Caco-2 (cell line): Measurements from ENCODE around the gene ASTN2. TPM values are rescaled to one million over a fixed set of nuclear protein-coding genes. Genes with fewer than 3 reads are reported as not detected.
"Not testable (repeated sequence)": the region's sequence is repeated elsewhere in the genome, so short reads cannot be mapped to it uniquely, and the experiment has no call there.

Source experiments
- BruUV-seq: library from RNA; stranded (reverse); fragments of 400-500 nt; replicated peaks from 2 replicates; lab custom pipeline; 2021; lab: Mats Ljungman, UMichigan
- CTCF ChIA-PET: fragments of 300-600 bp; sonication (Branson Sonifier 250); formaldehyde crosslinking; loops from one replicate; lab custom pipeline; 2022; ENCODE audit warnings: antibody characterized with exemption; lab: Charles Lee
- POLR2A ChIA-PET: fragments of 300-600 bp; sonication (Branson Sonifier 250); formaldehyde crosslinking; loops from one replicate; lab custom pipeline; 2022; ENCODE audit warnings: antibody characterized with exemption; lab: Charles Lee
- DNase-seq, 2 experiments: peaks; one replicate each; pipeline versions ENCODE4 v3.0.0 to v3.0.0-alpha.2; 2020 to 2022
- H3K27me3 ChIP-seq: replicated peaks from 2 replicates; pipeline ENCODE4 v1.6.0; 2011; ENCODE audit warnings: low read length; ENCODE audit not compliant: control insufficient read depth, insufficient read depth
- H3K36me3 ChIP-seq: 2 replicates; pipeline ENCODE4 v1.5.1; 2011; ENCODE audit warnings: low read length; ENCODE audit not compliant: control insufficient read depth, insufficient read depth
- H3K4me1 ChIP-seq: fragments of 250-450 bp; sonication (Bioruptor Pico); 2 replicates; pipeline ENCODE4 v1.5.1; 2020; ENCODE audit warnings: mild to moderate bottlenecking
- H3K4me3 ChIP-seq: 2 replicates; pipeline ENCODE4 v1.5.1; 2011; ENCODE audit warnings: low read depth, mild to moderate bottlenecking, control low read depth, low read length
- H3K9me3 ChIP-seq: fragments of 250-450 bp; sonication (Bioruptor Pico); 2 replicates; pipeline ENCODE4 v1.5.1; 2020; ENCODE audit warnings: mild to moderate bottlenecking, moderate library complexity
- H3K27ac Mint-ChIP-seq: one replicate; pipeline ENCODE4 v1.8.0; 2022; ENCODE audit warnings: mixed read lengths; ENCODE audit not compliant: unreplicated experiment
- H3K27me3 Mint-ChIP-seq: one replicate; pipeline ENCODE4 v1.8.0; 2022; ENCODE audit warnings: mixed read lengths; ENCODE audit not compliant: insufficient read depth, unreplicated experiment
- H3K36me3 Mint-ChIP-seq: one replicate; pipeline ENCODE4 v1.8.0; 2022; ENCODE audit warnings: mild to moderate bottlenecking, mixed read lengths; ENCODE audit not compliant: insufficient read depth, unreplicated experiment
- H3K4me1 Mint-ChIP-seq: one replicate; pipeline ENCODE4 v1.8.0; 2022; ENCODE audit warnings: low read depth, mixed read lengths; ENCODE audit not compliant: unreplicated experiment
- H3K4me3 Mint-ChIP-seq: one replicate; pipeline ENCODE4 v1.8.0; 2022; ENCODE audit warnings: mild to moderate bottlenecking, moderate library complexity, mixed read lengths; ENCODE audit not compliant: unreplicated experiment
- H3K9me3 Mint-ChIP-seq: one replicate; pipeline ENCODE4 v1.8.0; 2022; ENCODE audit warnings: mixed read lengths; ENCODE audit not compliant: unreplicated experiment
- CTCF ChIP-seq, 2 experiments: fragments of 200-600 bp in 1 of 2; IDR thresholded peaks; 1 replicate in 1 of 2; 2 replicates in 1 of 2; pipeline versions ENCODE4 v1.5.1 to v1.8.0; 2011 to 2022; ENCODE audit warnings: antibody characterized with exemption in 1 of 2, control low read depth in 1 of 2, inconsistent platforms in 1 of 2, low read depth in 1 of 2, low read length in 1 of 2, mild to moderate bottlenecking in 1 of 2, moderate library complexity in 1 of 2; ENCODE audit not compliant: insufficient read depth in 1 of 2, severe bottlenecking in 1 of 2, unreplicated experiment in 1 of 2
- intact Hi-C: fragments of 100-400 bp; cut with micrococcal nuclease; formaldehyde crosslinking; loops from one replicate; pipeline ENCODE4 v1.10.0; 2022; ENCODE audit not compliant: unreplicated experiment
- total RNA-seq: library from RNA; stranded (reverse); gene quantifications from 2 replicates; pipeline ENCODE4 v1.2.3, GENCODE V29; 2022

The ASTN2 gene
- total RNA-seq, 1 experiment from 2014 or later = 12.7 TPM

GRCh38 chr9:116900543-116900942, 514.3 kb downstream of the ASTN2 start:
- Mint-ChIP-seq H3K9me3 (peaks cover 16% of the 10 kb centered on the region), H3K4me3 (no peak overlapping the region), H3K36me3 (no peaks in the 10 kb centered on the region), H3K27me3 (peaks cover under 1% of the 10 kb centered on the region), H3K27ac (no peak overlapping the region), H3K4me1 (no peaks in the 10 kb centered on the region)
- intact Hi-C loops = no loop called here
- H3K9me3 ChIP-seq = peaks cover 8% of the 10 kb centered on the region; the same call in 1 of the 2 replicates
- TF ChIP-seq CTCF (IDR thresholded peaks at IDR 0.05; ENCODE audit: insufficient read depth in 1 of 2, low read depth in 1 of 2, low read length in 1 of 2, severe bottlenecking in 1 of 2, unreplicated experiment in 1 of 2) = no peak
- H3K27me3 ChIP-seq = no peaks in the 10 kb centered on the region
- no peak for DNase-seq
- H3K36me3 ChIP-seq = no peaks in the 10 kb centered on the region
- ChIA-PET POLR2A (no interaction called here), CTCF (no interaction called here)
- no peaks in the 10 kb centered on the region for H3K4me1 ChIP-seq
- H3K4me3 ChIP-seq = no peak overlapping the region
- BruUV-seq = no TSS peak

GRCh38 chr9:116900007-116900367, 514.9 kb downstream of the ASTN2 start:
- no TSS peak for BruUV-seq
- Mint-ChIP-seq H3K4me3 (no peak overlapping the region), H3K4me1 (no peaks in the 10 kb centered on the region), H3K36me3 (no peaks in the 10 kb centered on the region), H3K9me3 (peaks cover 21% of the 10 kb centered on the region), H3K27ac (no peak overlapping the region), H3K27me3 (peaks cover 2% of the 10 kb centered on the region)
- no peak for DNase-seq
- peaks cover 8% of the 10 kb centered on the region; the same call in 1 of the 2 replicates for H3K9me3 ChIP-seq
- no peaks in the 10 kb centered on the region for H3K27me3 ChIP-seq
- no peaks in the 10 kb centered on the region for H3K4me1 ChIP-seq
- intact Hi-C loops = no loop called here
- TF ChIP-seq CTCF (IDR thresholded peaks at IDR 0.05; ENCODE audit: insufficient read depth in 1 of 2, low read depth in 1 of 2, low read length in 1 of 2, severe bottlenecking in 1 of 2, unreplicated experiment in 1 of 2) = no peak
- no peaks in the 10 kb centered on the region for H3K36me3 ChIP-seq
- CTCF ChIA-PET = no interaction called here
- H3K4me3 ChIP-seq = no peak overlapping the region
- POLR2A ChIA-PET = no interaction called here

GRCh38 chr9:116899337-116900006, 515.4 kb downstream of the ASTN2 start:
- no peak for TF ChIP-seq CTCF (IDR thresholded peaks at IDR 0.05; ENCODE audit: insufficient read depth in 1 of 2, low read depth in 1 of 2, low read length in 1 of 2, severe bottlenecking in 1 of 2, unreplicated experiment in 1 of 2)
- CTCF ChIA-PET = no interaction called here
- H3K27me3 ChIP-seq = no peaks in the 10 kb centered on the region
- Mint-ChIP-seq H3K9me3 (peaks cover 21% of the 10 kb centered on the region), H3K4me3 (no peak overlapping the region), H3K36me3 (no peaks in the 10 kb centered on the region), H3K27me3 (peaks cover 2% of the 10 kb centered on the region), H3K27ac (no peak overlapping the region), H3K4me1 (no peaks in the 10 kb centered on the region)
- H3K4me3 ChIP-seq = no peak overlapping the region
- no peak for DNase-seq
- H3K4me1 ChIP-seq = no peaks in the 10 kb centered on the region
- H3K9me3 ChIP-seq = peaks cover 8% of the 10 kb centered on the region; the same call in 1 of the 2 replicates
- intact Hi-C loops = no loop called here
- H3K36me3 ChIP-seq = no peaks in the 10 kb centered on the region
- POLR2A ChIA-PET = no interaction called here
- BruUV-seq = no TSS peak

GRCh38 chr9:116898131-116898530, 516.7 kb downstream of the ASTN2 start:
- intact Hi-C loops, CTCF ChIA-PET, POLR2A ChIA-PET, H3K4me3 ChIP-seq, H3K27ac Mint-ChIP-seq, H3K4me1 Mint-ChIP-seq, H3K36me3 ChIP-seq, H3K27me3 Mint-ChIP-seq, BruUV-seq, H3K27me3 ChIP-seq, DNase-seq, H3K4me1 ChIP-seq, H3K9me3 ChIP-seq, H3K4me3 Mint-ChIP-seq, H3K36me3 Mint-ChIP-seq: not testable (repeated sequence)
- peaks cover 17% of the 10 kb centered on the region for H3K9me3 Mint-ChIP-seq
